Stimulated activated naive B cell treated with anti-CD40 and anti-IgM and Interleukin-4, amounts not matched to agents 10 μg/mL and 1 μg/mL and 100 μg/mL, for 72 hours (primary cell): ENCODE measurements around the gene VWF.

Experiments used
- ATAC-seq, 2 donors: fragments of 150-1000 bp; cut with Tn5 transposase; replicated peaks; 2 replicates each; pipeline ENCODE4 v1.10.0; 2021; ENCODE audit warnings: moderate library complexity in 1 of 2
- DNase-seq: peaks from one replicate; pipeline ENCODE4 v3.0.0; 2021
- H3K27ac Mint-ChIP-seq: one replicate; pipeline ENCODE4 v1.8.0; 2022; ENCODE audit warnings: mild to moderate bottlenecking, mixed read lengths
- H3K27me3 Mint-ChIP-seq, 2 donors: one replicate each; pipeline ENCODE4 v1.8.0; 2022; ENCODE audit warnings: mixed read lengths in 2 of 2
- H3K36me3 Mint-ChIP-seq, 2 donors: one replicate each; pipeline ENCODE4 v1.8.0; 2022; ENCODE audit warnings: mixed read lengths in 2 of 2, mild to moderate bottlenecking in 1 of 2
- H3K4me1 Mint-ChIP-seq, 2 donors: one replicate each; pipeline ENCODE4 v1.8.0; 2022; ENCODE audit warnings: mixed read lengths in 2 of 2, mild to moderate bottlenecking in 1 of 2
- H3K4me3 Mint-ChIP-seq, 2 donors: one replicate each; pipeline ENCODE4 v1.8.0; 2022; ENCODE audit warnings: mild to moderate bottlenecking in 2 of 2, mixed read lengths in 2 of 2, moderate library complexity in 1 of 2
- H3K9me3 Mint-ChIP-seq, 2 donors: one replicate each; pipeline ENCODE4 v1.8.0; 2022; ENCODE audit warnings: mixed read lengths in 2 of 2, mild to moderate bottlenecking in 1 of 2

The VWF gene

DNA sequence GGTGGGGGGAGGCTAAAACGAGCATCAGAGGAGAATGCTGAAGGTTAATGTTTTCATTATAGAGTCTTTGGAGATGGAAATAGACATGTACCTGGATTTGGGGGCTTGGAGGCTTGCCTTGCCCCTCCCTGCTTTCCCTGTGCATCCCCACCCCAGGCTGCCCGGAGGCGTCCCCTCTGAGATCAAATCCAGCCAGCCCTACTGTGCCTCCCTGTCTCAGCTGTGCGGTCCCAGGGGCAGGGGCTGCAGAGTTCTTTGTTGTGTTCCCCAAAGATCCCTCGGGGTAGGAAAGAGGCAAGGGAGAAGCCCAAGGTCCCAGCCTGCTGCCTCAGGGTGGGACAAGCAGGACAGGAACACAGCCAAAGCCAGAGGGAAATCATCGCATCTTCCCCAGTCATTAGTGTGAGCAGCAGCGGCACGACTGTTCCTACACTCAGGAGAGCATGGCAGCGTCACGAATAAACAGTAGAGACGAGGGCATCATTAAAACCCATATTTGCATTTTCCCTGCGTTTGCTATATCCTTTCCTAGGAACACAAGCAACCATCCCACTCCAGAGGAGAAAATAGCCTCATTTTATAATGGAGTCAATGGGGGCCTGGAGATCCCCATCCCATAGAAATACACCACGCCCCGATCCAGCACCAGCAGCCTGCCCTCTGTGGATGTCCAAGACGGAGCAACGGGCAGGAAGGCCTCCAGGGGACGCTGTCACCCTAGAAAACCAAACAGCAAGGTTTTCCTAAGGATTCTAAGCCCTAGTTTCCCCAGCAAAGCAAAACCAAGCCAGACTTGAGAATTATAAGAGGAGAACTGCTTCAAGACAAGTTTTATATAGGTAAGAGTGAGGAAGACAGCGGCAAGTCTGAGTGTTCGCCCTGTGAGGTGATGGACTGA, 211.8 kb downstream of the VWF start:
- no peak for ATAC-seq
- Mint-ChIP-seq H3K27ac (no peak overlapping the region), H3K4me1 (no peaks in the 10 kb centered on the region), H3K36me3 (no peaks in the 10 kb centered on the region), H3K4me3 (no peak overlapping the region), H3K9me3 (peaks cover 0 to 1% of the 10 kb centered on the region in 2 donors), H3K27me3 (peaks cover 12 to 31% of the 10 kb centered on the region in 2 donors)
- no peak for DNase-seq

DNA sequence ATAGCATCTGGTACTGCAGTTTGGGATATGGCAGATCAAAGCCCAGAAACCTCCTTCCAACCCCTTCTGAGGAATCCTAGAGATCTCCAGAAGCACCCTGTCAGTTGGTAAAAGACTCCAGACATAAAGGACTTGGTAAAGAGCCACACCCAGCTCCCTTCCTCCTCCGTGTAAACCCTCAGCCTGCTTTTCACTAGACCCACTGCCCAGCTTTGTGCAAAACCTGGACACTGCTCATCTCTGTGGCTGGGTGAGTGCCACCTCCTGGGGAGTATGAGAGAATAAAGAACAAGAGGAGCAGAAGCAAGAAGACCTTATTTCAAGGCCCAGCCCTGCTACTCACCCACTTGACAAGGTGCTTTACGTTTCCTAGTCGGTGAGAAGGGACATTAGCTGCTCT, 212.5 kb downstream of the VWF start:
- Mint-ChIP-seq H3K4me1 (no peaks in the 10 kb centered on the region), H3K9me3 (peaks cover 0 to 1% of the 10 kb centered on the region in 2 donors), H3K27ac (no peak overlapping the region), H3K27me3 (peaks cover 13 to 33% of the 10 kb centered on the region in 2 donors), H3K36me3 (no peaks in the 10 kb centered on the region), H3K4me3 (no peak overlapping the region)
- DNase-seq: no peak
- no peak for ATAC-seq

DNA sequence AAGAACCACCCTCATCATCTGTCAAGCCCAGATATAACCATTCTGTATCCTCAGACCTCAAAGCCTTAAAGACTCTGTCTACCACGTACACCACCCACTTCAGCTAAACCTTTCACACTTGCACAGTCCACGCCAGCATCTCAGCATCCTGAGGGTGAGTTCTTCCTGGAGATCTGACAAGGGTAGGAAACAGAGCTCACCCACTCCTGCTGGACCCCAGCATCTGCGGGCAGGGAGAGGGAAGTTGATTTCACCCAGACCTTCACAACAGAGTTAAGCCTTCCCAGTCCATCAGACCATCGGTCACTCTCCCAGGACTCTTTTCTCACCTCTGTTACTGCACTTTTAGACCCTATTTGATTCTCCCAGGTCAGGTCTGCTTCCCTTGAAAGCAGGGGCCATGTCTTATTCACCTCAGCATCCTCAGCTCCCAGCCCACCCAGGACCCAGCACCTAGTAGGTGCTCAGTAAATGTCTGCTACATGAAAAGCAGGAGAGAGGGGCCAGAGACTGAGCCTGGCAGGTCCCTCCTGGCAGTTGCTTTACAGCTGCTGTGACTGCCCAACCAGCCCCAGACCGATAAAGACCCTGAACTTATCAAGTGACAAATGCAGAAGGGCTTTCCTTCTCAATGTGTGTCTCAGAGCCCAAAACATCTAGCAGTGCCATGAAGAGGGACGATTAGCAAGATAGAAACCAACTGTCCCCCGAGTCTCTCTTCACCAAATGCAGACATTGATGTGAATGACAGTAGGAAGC, 213.5 kb downstream of the VWF start:
- Mint-ChIP-seq H3K27me3 (peaks cover 13 to 34% of the 10 kb centered on the region in 2 donors), H3K4me1 (no peaks in the 10 kb centered on the region), H3K4me3 (no peak overlapping the region), H3K9me3 (peaks cover 0 to 1% of the 10 kb centered on the region in 2 donors), H3K27ac (no peak overlapping the region), H3K36me3 (no peaks in the 10 kb centered on the region)
- ATAC-seq (no peak), DNase-seq (no peak)

DNA sequence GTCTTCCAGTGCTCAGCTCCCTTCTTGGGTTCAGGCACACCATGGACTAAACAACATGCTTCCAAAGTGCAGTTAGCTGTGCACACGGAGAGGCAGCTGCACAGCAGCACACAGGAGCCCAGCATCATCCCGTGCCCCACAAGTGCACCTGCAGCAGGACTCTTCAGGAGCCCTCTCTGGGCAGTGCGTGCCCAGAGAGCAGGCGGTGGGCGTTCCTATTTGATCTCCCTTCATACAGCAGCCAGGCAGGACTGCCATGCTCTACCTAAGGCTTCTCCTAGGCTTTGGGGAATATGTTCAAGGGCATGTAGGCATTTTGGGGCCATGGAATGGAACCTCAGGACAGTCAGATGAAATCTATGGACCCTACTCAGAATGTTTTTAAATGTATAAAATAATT, 214.9 kb downstream of the VWF start:
- H3K4me3 Mint-ChIP-seq: no peak overlapping the region
- no peaks in the 10 kb centered on the region for H3K36me3 Mint-ChIP-seq
- H3K9me3 Mint-ChIP-seq: peaks cover 0 to 1% of the 10 kb centered on the region in 2 donors
- DNase-seq (no peak), ATAC-seq (no peak)
- no peaks in the 10 kb centered on the region for H3K4me1 Mint-ChIP-seq
- H3K27me3 Mint-ChIP-seq: peaks cover 18 to 48% of the 10 kb centered on the region in 2 donors
- no peak overlapping the region for H3K27ac Mint-ChIP-seq

DNA sequence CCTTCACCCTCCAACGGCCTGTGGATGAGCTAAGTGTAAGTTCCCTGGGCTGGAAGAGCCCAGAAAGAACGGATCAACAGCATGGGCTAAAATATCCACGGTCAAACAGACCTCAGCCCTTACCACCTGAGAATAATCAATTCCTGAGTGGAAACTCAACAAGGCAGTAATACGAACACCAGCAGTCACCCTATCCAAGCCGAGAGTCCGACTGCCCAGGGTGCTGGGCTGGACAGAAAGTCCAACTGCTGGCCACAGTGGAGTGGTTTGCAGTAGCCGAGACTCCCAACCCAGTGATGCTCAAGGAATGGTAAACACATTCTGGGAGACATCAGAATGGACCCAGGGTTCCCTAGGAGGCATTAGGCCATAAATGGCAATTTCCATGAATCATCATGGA, 216.2 kb downstream of the VWF start:
- no peak for DNase-seq
- H3K9me3 Mint-ChIP-seq: peaks cover 0 to 1% of the 10 kb centered on the region in 2 donors
- peaks cover 27 to 48% of the 10 kb centered on the region in 2 donors for H3K27me3 Mint-ChIP-seq
- no peak overlapping the region for H3K4me3 Mint-ChIP-seq
- H3K4me1 Mint-ChIP-seq: no peaks in the 10 kb centered on the region
- H3K36me3 Mint-ChIP-seq: no peaks in the 10 kb centered on the region
- no peak overlapping the region for H3K27ac Mint-ChIP-seq
- no peak for ATAC-seq

DNA sequence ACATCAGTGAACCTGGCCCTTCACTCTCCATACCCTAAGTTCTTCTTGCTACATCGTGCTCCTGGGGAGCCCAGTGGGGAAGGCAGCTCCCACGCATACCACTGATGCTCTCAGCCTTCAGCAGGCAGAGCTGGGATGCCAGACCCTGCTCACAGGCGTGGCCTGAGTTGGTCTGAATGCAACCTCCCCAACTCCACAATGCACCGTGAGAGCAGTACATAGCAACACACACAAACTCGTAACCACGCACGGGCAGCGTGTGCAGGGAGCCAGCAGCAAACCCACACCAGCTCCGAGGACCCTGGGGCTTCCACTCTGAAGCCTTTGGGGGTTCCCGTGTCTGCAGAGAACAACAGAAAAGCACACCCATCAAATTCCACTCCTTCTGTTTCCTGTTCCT, 216.7 kb downstream of the VWF start:
- no peaks in the 10 kb centered on the region for H3K36me3 Mint-ChIP-seq
- H3K27me3 Mint-ChIP-seq: peaks cover 24 to 43% of the 10 kb centered on the region in 2 donors
- H3K27ac Mint-ChIP-seq: no peak overlapping the region
- no peak for DNase-seq
- H3K4me1 Mint-ChIP-seq: no peaks in the 10 kb centered on the region
- H3K4me3 Mint-ChIP-seq: no peak overlapping the region
- ATAC-seq: no peak
- H3K9me3 Mint-ChIP-seq: peaks cover 0 to 1% of the 10 kb centered on the region in 2 donors

DNA sequence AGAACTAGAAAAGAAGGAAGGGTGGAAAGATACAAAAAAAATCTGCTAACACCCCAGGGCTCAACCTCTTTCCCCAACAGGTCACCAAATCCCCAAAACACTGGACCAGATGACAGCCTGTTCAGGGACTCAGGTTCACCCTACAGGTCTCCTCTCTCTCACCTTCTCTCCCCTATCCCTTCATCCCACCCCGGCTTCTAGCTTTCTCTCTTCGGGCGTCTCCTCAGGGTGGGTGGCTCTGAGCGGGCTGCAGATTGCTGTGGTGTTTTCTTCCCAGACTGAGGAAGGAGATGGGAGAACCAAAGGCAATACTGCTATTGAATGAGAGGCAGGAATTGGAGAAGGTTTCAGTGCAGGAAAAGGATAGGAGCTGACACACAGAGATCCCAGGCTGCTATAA, 218.7 kb downstream of the VWF start:
- Mint-ChIP-seq H3K9me3 (peaks cover 0 to 1% of the 10 kb centered on the region in 2 donors), H3K36me3 (no peaks in the 10 kb centered on the region), H3K27me3 (peaks cover 27 to 44% of the 10 kb centered on the region in 2 donors), H3K4me1 (no peaks in the 10 kb centered on the region), H3K4me3 (no peak overlapping the region), H3K27ac (no peak overlapping the region)
- no peak for ATAC-seq
- DNase-seq: no peak

DNA sequence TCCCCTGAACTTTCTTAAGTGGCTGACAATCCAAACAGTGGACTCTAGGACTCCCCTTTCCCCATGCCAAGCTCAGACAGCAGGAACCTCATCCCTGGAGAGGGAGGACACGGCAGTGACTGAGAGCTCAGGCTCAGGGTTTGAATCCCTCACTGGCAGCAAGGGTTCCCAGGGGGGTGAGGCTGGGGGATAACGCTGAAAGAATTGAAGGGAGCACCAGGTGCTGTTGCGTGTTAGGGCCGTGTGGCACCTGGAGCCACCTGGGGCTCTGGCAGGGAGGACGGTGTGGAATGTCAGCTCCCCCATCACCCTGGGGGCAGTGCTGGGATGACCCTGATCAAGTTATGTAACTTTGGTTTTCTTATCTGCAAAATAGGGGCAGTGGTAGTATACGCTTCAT, 219.5 kb downstream of the VWF start:
- ATAC-seq (no peak), DNase-seq (no peak)
- Mint-ChIP-seq H3K4me1 (no peaks in the 10 kb centered on the region), H3K36me3 (no peaks in the 10 kb centered on the region), H3K4me3 (no peak overlapping the region), H3K9me3 (peaks cover 0 to 1% of the 10 kb centered on the region in 2 donors), H3K27ac (no peak overlapping the region), H3K27me3 (peaks cover 35 to 46% of the 10 kb centered on the region in 2 donors)

DNA sequence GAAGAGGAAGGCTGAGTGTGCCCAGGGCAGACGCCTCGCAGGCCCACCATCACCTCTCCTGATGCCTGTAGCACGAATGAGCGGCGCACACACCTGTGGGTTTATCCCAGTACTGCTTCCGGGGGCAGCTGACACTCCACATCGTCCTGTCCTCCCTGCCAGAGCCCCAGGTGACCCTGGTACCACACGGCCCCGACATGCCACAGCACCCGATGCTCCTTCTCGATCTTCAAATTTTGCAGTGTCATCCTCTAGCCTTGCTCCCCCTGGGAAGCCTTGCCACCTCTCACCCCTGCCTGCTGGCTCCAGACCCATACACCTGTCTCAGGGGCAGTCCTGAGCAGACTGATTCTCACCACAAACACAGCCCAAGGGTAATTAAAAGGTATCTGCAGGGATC, 220.0 kb downstream of the VWF start:
- Mint-ChIP-seq H3K36me3 (no peaks in the 10 kb centered on the region), H3K9me3 (peaks cover 0 to 1% of the 10 kb centered on the region in 2 donors), H3K4me3 (no peak overlapping the region), H3K4me1 (no peaks in the 10 kb centered on the region), H3K27me3 (peaks cover 37 to 45% of the 10 kb centered on the region in 2 donors), H3K27ac (no peak overlapping the region)
- DNase-seq (no peak), ATAC-seq (no peak)

DNA sequence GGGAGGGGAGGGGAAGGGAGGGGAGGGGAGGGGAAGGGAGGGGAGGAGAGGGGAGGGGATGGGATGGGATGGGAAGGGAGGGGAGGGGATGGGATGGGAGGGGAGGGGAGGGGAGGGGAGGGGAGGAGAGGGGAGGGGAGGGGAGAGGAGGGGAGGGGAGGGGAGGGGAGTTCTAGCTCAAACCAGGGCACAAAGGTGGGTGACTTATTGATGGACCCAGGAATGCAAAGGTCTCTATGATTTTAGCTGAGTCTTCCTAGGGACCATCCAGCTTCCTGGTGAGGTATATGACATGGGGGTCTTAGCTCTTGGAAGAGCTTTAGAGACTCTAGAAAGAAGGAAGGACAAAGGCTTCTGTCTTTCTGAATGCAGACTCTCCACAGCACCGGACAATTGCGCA, 221.7 kb downstream of the VWF start:
- no peak for ATAC-seq
- H3K27ac Mint-ChIP-seq: no peak overlapping the region
- no peak for DNase-seq
- no peaks in the 10 kb centered on the region for H3K36me3 Mint-ChIP-seq
- peaks cover 33 to 39% of the 10 kb centered on the region in 2 donors for H3K27me3 Mint-ChIP-seq
- no peaks in the 10 kb centered on the region for H3K9me3 Mint-ChIP-seq
- H3K4me3 Mint-ChIP-seq: no peak overlapping the region
- no peaks in the 10 kb centered on the region for H3K4me1 Mint-ChIP-seq

DNA sequence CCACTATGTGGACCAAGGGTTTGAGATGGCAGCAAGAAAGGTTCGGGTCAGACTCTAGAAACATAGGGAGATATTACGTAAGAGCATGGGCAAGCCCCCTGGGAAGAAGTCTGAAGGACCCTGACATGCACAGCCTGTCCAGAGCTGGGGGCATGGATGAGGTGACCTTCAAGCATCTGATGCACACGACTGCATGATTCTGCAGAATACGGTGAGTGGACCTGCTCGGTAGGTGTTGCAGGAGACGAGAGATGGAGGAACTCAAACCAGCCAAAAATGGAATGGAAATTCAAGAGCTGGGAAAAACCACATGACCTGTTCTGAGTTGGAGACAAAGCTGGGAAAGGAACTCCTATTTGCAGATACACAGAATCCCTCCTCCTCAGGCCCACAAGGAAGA, 223.1 kb downstream of the VWF start:
- Mint-ChIP-seq H3K27ac (no peak overlapping the region), H3K27me3 (peaks cover 41 to 46% of the 10 kb centered on the region in 2 donors), H3K4me1 (no peaks in the 10 kb centered on the region), H3K9me3 (no peaks in the 10 kb centered on the region), H3K4me3 (no peak overlapping the region), H3K36me3 (no peaks in the 10 kb centered on the region)
- ATAC-seq (no peak), DNase-seq (no peak)

DNA sequence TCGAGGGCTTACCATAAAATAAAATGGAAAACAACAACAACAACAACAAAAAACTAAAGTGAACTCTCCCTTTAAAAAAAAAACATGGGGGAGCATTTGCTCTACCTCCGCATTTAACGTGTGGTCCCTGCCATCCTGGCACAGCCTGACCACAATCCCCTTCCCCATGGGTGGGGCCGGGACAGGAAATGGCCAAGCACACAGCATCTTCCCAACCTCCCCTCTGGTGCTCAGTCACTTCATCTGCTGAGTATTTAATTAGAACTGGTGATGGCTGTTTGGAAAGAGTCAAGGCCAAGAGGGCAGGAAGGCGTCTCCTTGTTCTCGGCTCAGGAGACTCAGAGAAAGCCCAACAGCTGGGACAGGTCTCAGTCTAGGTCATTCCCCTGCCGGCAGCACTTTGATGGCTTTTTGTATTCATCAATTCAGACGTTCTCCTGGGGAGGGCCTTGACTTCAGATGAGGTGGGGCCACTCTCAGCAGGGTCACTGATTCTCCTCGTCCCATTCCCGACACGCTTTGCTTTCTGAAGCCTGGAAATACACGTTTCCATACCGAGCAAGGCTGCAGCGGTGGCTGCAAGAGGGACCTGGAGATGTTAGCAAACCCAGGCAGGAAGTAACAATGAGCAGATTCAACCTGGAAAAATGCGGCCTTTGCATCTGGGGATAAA, 223.8 kb downstream of the VWF start:
- peaks cover 42 to 44% of the 10 kb centered on the region in 2 donors for H3K27me3 Mint-ChIP-seq
- DNase-seq (no peak), ATAC-seq (no peak)
- H3K4me1 Mint-ChIP-seq: no peaks in the 10 kb centered on the region
- no peak overlapping the region for H3K27ac Mint-ChIP-seq
- no peak overlapping the region for H3K4me3 Mint-ChIP-seq
- no peaks in the 10 kb centered on the region for H3K36me3 Mint-ChIP-seq
- H3K9me3 Mint-ChIP-seq: no peaks in the 10 kb centered on the region

DNA sequence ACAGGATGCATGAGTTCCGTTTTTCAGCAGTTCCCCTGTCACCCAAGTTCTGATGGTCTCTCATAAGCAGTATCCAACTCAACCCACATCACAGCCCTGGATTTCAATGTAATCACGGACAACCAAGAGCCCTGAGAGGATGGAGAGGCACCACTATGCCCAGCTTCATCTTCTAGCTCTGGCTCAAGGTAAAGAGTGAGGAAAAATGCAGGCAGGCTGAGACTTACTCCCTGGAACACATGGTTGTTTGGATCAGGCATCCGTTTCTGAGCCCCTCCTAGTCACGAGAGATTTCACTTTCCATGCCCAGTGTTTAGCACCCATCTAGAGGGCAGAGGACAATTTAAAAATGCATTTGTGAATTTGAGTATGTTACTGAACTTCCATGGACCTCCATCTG, 224.4 kb downstream of the VWF start:
- H3K9me3 Mint-ChIP-seq: no peaks in the 10 kb centered on the region
- H3K27ac Mint-ChIP-seq: no peak overlapping the region
- DNase-seq: no peak
- H3K4me1 Mint-ChIP-seq: no peaks in the 10 kb centered on the region
- H3K4me3 Mint-ChIP-seq: no peak overlapping the region
- peaks cover 40 to 50% of the 10 kb centered on the region in 2 donors for H3K27me3 Mint-ChIP-seq
- no peak for ATAC-seq
- H3K36me3 Mint-ChIP-seq: no peaks in the 10 kb centered on the region

DNA sequence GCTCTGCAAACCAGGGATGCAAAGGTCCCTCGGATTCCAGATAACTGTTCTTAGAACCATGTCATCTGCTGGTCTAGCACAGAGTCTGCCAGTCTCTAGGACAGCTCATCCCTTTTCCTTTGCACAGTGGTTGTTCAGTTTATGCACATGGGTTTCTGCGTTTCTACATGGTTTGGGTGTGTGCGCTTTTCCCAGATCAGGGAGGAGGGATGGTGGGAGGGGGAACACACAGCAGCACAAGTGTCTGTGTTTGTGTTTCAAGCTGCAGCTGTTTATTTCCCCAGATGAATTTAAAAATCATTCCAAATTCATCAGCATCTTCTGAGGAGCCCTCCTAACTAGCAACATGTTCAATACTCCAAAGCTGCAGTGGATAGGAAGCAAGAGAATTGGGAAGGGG, 224.8 kb downstream of the VWF start:
- Mint-ChIP-seq H3K27ac (no peak overlapping the region), H3K4me1 (no peaks in the 10 kb centered on the region), H3K4me3 (no peak overlapping the region), H3K27me3 (peaks cover 40 to 50% of the 10 kb centered on the region in 2 donors), H3K9me3 (no peaks in the 10 kb centered on the region), H3K36me3 (no peaks in the 10 kb centered on the region)
- ATAC-seq: no peak
- DNase-seq: no peak
